ENCODE data around the gene FAM184B. TPM values are rescaled to one million over a fixed set of nuclear protein-coding genes. Genes with fewer than 3 reads are reported as not detected.

FAM184B gene
- total RNA-seq, 2 donors from 2014 or later: 0.19 to 0.94 TPM

DNA sequence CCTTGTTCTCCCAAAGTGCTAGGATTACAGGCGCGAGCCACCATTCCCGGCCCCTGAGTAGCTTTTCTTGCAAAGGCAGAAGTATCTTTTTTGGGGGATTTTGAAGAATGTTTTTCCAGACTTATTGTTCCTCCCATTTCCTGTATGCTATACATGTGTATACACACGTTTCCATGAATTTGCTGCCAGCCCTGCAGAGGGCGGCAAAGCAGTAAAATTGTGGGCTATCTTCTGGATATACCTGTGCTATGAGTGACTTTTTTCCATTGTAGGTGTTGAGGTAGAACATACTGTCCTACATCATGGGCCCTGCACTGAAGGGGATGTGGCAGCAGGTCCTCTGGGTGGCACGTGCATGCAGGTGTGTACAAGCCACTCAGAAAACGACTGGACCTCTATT lies 183.9 kb downstream of the FAM184B start:
- DNase-seq: peak; percentile 24
- H3K4me3 ChIP-seq: no peak overlapping the region
- H3K27me3 ChIP-seq: no peaks in the 10 kb centered on the region
- no peaks in the 10 kb centered on the region for H3K4me1 ChIP-seq
- H3K9me3 ChIP-seq: no peaks in the 10 kb centered on the region
- H3K27ac ChIP-seq: no peak overlapping the region
- no peak overlapping the region for H3K9ac ChIP-seq (ENCODE audit: low read depth in 2 of 2, low read length in 2 of 2)
- intact Hi-C loops (cut with DNase I): no loop called here
- TF ChIP-seq, protein P1, sequence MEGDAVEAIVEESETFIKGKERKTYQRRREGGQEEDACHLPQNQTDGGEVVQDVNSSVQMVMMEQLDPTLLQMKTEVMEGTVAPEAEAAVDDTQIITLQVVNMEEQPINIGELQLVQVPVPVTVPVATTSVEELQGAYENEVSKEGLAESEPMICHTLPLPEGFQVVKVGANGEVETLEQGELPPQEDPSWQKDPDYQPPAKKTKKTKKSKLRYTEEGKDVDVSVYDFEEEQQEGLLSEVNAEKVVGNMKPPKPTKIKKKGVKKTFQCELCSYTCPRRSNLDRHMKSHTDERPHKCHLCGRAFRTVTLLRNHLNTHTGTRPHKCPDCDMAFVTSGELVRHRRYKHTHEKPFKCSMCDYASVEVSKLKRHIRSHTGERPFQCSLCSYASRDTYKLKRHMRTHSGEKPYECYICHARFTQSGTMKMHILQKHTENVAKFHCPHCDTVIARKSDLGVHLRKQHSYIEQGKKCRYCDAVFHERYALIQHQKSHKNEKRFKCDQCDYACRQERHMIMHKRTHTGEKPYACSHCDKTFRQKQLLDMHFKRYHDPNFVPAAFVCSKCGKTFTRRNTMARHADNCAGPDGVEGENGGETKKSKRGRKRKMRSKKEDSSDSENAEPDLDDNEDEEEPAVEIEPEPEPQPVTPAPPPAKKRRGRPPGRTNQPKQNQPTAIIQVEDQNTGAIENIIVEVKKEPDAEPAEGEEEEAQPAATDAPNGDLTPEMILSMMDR (IDR thresholded peaks at IDR 0.05): no peak
- H3K36me3 ChIP-seq: peaks cover 16% of the 10 kb centered on the region

DNA sequence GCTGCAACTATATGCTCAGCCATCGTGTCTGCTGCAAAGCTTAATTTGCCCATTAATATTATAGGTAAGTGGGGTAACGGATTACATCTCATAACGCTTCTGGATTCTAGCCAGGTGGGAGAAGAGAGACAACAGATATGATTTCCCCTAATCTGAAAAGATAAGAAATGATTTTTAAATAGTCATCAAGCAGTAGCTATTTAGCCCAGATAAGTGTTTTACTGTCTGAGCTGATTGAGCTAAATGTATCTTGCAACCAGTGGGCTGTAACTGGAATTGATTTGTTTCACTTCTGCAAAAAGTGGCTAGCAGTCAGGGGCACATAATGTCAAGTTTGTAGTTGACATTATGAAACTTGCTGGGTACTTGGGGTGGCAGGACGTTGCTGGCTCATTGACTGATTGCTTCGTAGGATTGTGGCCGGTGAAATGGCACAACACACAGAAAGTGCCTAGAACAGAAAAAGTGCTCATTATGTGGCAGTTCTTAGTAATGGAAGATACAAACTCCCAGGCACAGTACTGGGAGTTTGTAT lies 185.9 kb downstream of the FAM184B start:
- H3K27me3 ChIP-seq: no peaks in the 10 kb centered on the region
- no peak overlapping the region for H3K9ac ChIP-seq (ENCODE audit: low read depth in 2 of 2, low read length in 2 of 2)
- no peak overlapping the region for H3K4me3 ChIP-seq
- DNase-seq: no peak
- TF ChIP-seq, protein P1 (IDR thresholded peaks at IDR 0.05): no peak
- no peaks in the 10 kb centered on the region for H3K9me3 ChIP-seq
- intact Hi-C loops (cut with DNase I): no loop called here
- peaks cover 16% of the 10 kb centered on the region for H3K36me3 ChIP-seq
- no peak overlapping the region for H3K27ac ChIP-seq
- no peaks in the 10 kb centered on the region for H3K4me1 ChIP-seq

DNA sequence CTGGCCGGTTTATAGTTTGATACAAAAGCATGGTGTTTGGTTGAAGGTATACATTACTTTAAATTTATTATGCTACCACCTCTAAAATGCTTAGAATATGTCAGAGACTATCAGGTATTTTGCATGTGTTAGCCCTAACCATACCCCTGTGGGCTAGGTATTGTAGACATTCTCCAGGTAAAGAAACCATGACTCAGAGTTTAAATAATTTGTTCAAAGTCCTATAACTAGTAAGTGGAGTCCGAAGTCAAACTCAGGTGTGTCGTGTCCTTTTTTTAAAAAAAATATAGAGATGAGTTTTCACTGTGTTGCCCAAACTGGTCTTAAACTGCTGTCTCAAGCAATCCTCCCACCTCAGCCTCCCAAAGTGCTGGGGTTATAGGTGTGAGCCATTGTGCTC lies 192.1 kb downstream of the FAM184B start:
- no peak for DNase-seq
- Histone ChIP-seq H3K4me1 (no peaks in the 10 kb centered on the region), H3K27ac (no peak overlapping the region), H3K9ac (ENCODE audit: low read depth in 2 of 2, low read length in 2 of 2) (no peak overlapping the region), H3K9me3 (no peaks in the 10 kb centered on the region), H3K36me3 (peaks cover 3% of the 10 kb centered on the region), H3K4me3 (no peak overlapping the region), H3K27me3 (no peaks in the 10 kb centered on the region)
- TF ChIP-seq, protein P1 (IDR thresholded peaks at IDR 0.05): no peak
- intact Hi-C loops (cut with DNase I): no loop called here

DNA sequence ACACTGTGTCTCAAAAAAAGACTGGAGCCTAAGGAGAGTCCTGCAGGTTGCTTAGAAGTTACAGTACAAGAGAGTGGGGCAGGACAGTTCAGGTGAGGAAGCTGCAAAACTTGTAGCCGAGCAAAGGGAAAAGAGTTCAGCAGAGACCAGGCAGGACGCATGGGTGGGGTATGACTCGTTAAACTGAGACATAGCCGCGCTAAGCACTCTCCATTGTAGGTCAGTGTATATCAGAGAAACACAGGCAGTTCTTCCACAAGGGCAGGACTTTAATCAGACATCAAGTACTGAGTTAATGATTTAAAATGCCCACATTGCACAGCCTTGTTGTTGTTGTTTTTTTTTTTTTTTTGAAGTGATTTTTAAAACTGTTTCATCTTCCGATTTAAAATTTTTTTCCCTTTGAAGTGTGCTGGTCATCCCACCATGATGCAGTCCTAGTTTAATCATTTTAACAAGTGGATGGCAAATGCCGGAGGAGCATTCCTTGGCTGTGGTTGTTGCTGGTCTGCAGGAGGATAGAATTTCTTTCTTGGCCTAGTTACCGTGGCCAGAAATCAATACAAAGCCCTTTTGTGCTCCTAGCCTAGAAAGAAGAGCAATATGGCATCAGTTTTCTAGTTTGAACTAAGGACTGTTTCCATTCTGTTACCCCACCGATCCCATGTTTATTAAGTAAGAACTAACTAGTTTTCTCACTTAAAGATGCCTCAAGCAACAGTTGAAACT lies 194.2 kb downstream of the FAM184B start:
- intact Hi-C loops (cut with DNase I): no loop called here
- DNase-seq: no peak
- peaks cover 10% of the 10 kb centered on the region for H3K36me3 ChIP-seq
- H3K9me3 ChIP-seq: no peaks in the 10 kb centered on the region
- no peak overlapping the region for H3K4me3 ChIP-seq
- no peaks in the 10 kb centered on the region for H3K27me3 ChIP-seq
- TF ChIP-seq, protein P1 (IDR thresholded peaks at IDR 0.05): no peak
- H3K27ac ChIP-seq: no peak overlapping the region
- H3K4me1 ChIP-seq: no peaks in the 10 kb centered on the region
- H3K9ac ChIP-seq (ENCODE audit: low read depth in 2 of 2, low read length in 2 of 2): no peak overlapping the region

DNA sequence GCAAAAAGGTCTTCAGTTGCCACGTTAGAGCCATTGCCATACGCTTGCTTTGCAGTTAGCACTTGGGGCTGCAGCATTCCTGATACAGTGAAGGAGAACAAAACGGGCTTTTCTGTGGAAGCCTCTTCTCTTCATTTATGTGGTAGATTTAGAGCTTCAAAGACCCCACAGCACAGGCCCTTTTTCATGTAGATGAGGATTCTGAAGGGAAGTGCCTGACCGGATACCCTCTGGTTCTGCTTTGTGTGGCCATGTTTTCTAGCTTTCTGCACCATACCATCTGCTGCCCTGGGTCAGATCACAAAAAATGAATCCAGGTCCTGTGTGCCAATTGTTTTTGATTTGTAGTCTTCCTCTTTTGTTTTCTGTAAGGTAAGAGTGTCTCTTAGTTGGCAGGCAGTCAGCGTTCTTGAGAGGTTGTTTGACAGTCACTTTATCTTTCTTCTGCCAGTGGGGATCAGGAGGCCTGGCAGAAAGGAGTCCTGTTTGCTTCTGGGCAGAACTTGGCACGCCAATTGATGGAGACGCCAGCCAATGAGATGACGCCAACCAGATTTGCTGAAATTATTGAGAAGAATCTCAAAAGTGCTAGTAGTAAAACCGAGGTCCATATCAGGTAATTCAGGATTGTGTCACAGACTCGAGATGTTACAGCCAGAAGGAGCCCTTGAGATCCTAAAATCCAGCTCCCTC lies 196.8 kb downstream of the FAM184B start:
- H3K27ac ChIP-seq: no peak overlapping the region
- intact Hi-C loops (cut with DNase I): no loop called here
- H3K27me3 ChIP-seq: no peaks in the 10 kb centered on the region
- H3K36me3 ChIP-seq: peaks cover 10% of the 10 kb centered on the region
- no peaks in the 10 kb centered on the region for H3K9me3 ChIP-seq
- DNase-seq: no peak
- TF ChIP-seq, protein P1 (IDR thresholded peaks at IDR 0.05): no peak
- H3K4me1 ChIP-seq: no peaks in the 10 kb centered on the region
- H3K4me3 ChIP-seq: no peak overlapping the region
- H3K9ac ChIP-seq (ENCODE audit: low read depth in 2 of 2, low read length in 2 of 2): no peak overlapping the region
